Thoracic aorta (tissue), 2 donors: ENCODE data around the gene DPY30. TPM values are rescaled to one million over a fixed set of nuclear protein-coding genes. Genes with fewer than 3 reads are reported as not detected.
"Not testable (repeated sequence)": the region's sequence is repeated elsewhere in the genome, so short reads cannot be mapped to it uniquely, and the experiment has no call there.

Experiments
- ATAC-seq: fragments of 150-250 bp; one replicate; pipeline ENCODE4 v1.8.0; 2017; ENCODE audit warnings: low read depth; ENCODE audit not compliant: insufficient number of reproducible peaks, low FRiP score
- DNase-seq: peaks from one replicate; pipeline ENCODE4 v3.0.0-alpha.2; 2020; ENCODE audit warnings: low spot score
- H3K27ac ChIP-seq, 2 donors: fragments of 200-600 bp; sonication (generic); 1 replicate in 1 of 2; 2 replicates in 1 of 2; pipeline ENCODE4 v1.5.1; 2016; ENCODE audit warnings: mild to moderate bottlenecking in 2 of 2, moderate library complexity in 2 of 2
- H3K27me3 ChIP-seq: fragments of 200-600 bp; sonication (generic); replicated peaks from 2 replicates; pipeline ENCODE4 v1.6.0; 2016; ENCODE audit warnings: mild to moderate bottlenecking; ENCODE audit not compliant: insufficient read depth
- H3K36me3 ChIP-seq: fragments of 200-600 bp; sonication (generic); one replicate; pipeline ENCODE4 v1.5.1; 2016
- H3K4me1 ChIP-seq, 2 donors: fragments of 200-600 bp; sonication (generic); 1 replicate in 1 of 2; 2 replicates in 1 of 2; pipeline versions ENCODE4 v1.5.1 to v1.6.0; 2016; ENCODE audit warnings: low read depth in 2 of 2, mild to moderate bottlenecking in 1 of 2; ENCODE audit not compliant: control insufficient read depth in 1 of 2
- H3K4me3 ChIP-seq: fragments of 200-600 bp; sonication (generic); 2 replicates; pipeline ENCODE4 v1.5.1; 2016; ENCODE audit warnings: mild to moderate bottlenecking
- H3K9me3 ChIP-seq: fragments of 200-600 bp; sonication (generic); 2 replicates; pipeline ENCODE4 v1.5.1; 2016
- CTCF ChIP-seq: fragments of 200-600 bp; sonication (generic); IDR thresholded peaks from one replicate; pipeline ENCODE4 v1.5.1; 2019; ENCODE audit warnings: antibody characterized with exemption
- total RNA-seq, 2 donors: library from RNA; depleted of rRNA; stranded (reverse); fragments of >200 nt; gene quantifications; one replicate each; pipeline versions ENCODE4 v1.1.0 to v1.2.3, GENCODE V29; 2016

Gene DPY30
- total RNA-seq, 2 donors from 2014 or later, result 22.3 to 30.7 TPM

DNA sequence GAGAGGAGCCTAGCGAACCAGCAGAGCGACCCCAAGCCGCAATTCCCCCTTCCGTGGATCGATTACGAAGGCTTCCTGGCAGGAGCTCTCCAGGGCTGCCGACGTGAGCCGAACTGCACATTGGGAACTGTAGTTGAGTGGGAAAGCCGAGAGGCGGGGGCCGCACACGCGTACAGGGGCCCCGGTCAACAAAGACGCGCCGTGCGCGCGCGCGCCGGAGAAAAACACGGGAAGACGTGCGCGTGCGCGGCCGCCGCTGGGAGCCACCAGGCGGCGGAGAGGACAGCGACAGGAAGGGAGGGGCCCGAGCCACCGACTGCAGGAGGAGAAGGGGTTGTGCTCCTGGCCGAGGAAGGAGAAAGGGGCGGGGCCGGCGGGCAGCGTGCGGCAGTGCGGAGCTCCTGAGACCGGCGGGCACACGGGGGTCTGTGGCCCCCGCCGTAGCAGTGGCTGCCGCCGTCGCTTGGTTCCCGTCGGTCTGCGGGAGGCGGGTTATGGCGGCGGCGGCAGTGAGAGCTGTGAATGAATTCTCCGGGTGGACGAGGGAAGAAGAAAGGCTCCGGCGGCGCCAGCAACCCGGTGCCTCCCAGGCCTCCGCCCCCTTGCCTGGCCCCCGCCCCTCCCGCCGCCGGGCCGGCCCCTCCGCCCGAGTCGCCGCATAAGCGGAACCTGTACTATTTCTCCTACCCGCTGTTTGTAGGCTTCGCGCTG lies 23.9 kb upstream of the DPY30 start, which contains the start of gene SPAST:
TSS of gene SPAST (plus strand) at position 247 of the 711 bp plus-strand sequence. CDS start at position 523, 276 bp downstream.
- peaks cover 9 to 15% of the 10 kb centered on the region in 2 donors for H3K4me1 ChIP-seq
- TF ChIP-seq CTCF, result peak; percentile 79
- H3K27ac ChIP-seq, result peak within 1 kb of the TSS; percentile 90 to 95
- H3K9me3 ChIP-seq, result no peaks in the 10 kb centered on the region
- H3K27me3 ChIP-seq, result no peaks in the 10 kb centered on the region
- DNase-seq, result peak; percentile 91
- H3K36me3 ChIP-seq, result no peaks in the 10 kb centered on the region
- H3K4me3 ChIP-seq, result peak within 1 kb of the TSS; percentile 94
- peak; percentile 97 for ATAC-seq

DNA sequence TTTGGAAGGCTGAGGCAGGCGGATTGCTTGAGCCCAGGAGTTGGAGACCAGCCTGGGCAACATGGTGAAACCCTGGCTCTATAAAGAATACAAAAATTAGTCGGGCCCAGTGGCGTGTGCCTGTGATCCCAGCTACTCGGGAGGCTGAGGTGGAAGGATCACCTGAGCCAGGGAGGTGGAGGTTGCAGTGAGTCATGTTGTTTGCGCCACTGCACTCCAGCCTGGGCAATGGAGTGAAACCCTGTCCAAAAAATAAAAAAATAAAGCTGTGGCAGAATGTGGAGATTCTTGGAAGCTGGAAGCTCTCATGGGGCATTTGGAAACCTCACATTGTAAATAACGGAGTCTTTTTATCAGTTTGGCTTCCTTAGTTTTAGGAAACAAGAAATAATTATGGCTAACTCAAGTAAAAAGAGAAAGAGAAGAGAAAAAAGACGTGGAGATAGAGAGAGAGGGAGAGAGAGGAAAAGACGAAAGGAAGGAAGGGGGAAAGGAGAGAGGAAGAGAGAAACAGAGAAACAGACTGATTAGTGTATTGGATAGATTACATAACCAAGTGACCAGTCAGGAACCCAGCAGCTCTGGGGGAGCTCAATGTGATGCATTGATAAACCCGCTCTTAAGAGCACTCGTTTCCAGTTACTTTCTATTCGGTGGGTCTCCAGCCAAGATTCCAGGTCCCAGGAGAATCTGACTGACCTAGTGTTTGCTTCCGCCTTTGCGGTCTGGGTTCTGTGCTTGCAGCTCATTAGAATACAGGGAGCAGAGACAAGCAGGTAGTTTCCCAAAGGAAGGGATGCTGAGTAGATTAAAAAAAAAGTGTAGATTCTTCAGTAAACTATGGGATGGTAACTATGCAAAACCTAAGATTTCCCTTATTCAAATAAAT lies 22.6 kb upstream of the DPY30 start:
- H3K9me3 ChIP-seq, result no peaks in the 10 kb centered on the region
- DNase-seq, result no peak
- H3K27ac ChIP-seq, result peak overlapping the region; percentile 77 to 95
- peak; percentile 9 for ATAC-seq
- no peaks in the 10 kb centered on the region for H3K36me3 ChIP-seq
- H3K4me1 ChIP-seq, result peaks cover 9 to 15% of the 10 kb centered on the region in 2 donors
- no peak for TF ChIP-seq CTCF
- no peaks in the 10 kb centered on the region for H3K27me3 ChIP-seq
- peak overlapping the region; percentile 94 for H3K4me3 ChIP-seq

DNA sequence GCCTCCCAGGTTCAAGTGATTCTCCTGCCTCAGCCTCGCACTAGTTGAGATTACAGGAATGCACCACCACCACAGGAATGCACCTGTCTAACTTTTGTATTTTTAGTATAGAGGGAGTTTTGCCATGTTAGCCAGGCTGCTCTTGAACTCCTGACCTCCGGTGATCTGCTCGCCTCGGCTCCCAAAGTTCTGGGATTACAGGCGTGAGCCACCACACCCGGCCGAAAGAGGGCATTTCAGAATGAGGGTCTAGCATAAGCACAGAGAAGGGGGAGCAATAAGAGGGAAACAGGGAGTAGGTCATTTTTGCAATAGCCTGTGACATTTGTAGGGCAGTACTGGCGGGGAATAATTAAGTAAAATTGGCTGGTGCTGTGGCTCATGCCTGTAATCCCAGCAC lies 21.8 kb upstream of the DPY30 start:
- peaks cover 9 to 15% of the 10 kb centered on the region in 2 donors for H3K4me1 ChIP-seq
- no peaks in the 10 kb centered on the region for H3K36me3 ChIP-seq
- TF ChIP-seq CTCF, result no peak
- H3K4me3 ChIP-seq, result no peak overlapping the region
- DNase-seq (no peak), ATAC-seq (no peak)
- no peak overlapping the region for H3K27ac ChIP-seq
- H3K9me3 ChIP-seq, result no peaks in the 10 kb centered on the region
- no peaks in the 10 kb centered on the region for H3K27me3 ChIP-seq

GRCh38 chr2:32060266-32060665 lies 20.7 kb upstream of the DPY30 start:
- H3K27ac ChIP-seq, result no peak overlapping the region
- no peak overlapping the region for H3K4me3 ChIP-seq
- no peak for DNase-seq
- no peaks in the 10 kb centered on the region for H3K9me3 ChIP-seq
- no peaks in the 10 kb centered on the region for H3K27me3 ChIP-seq
- ATAC-seq, result no peak
- TF ChIP-seq CTCF, result no peak
- H3K36me3 ChIP-seq, result no peaks in the 10 kb centered on the region
- H3K4me1 ChIP-seq, result peaks cover 3 to 10% of the 10 kb centered on the region in 2 donors

GRCh38 chr2:32058130-32058529 lies 18.5 kb upstream of the DPY30 start:
- no peak for TF ChIP-seq CTCF
- no peaks in the 10 kb centered on the region for H3K9me3 ChIP-seq
- no peaks in the 10 kb centered on the region for H3K36me3 ChIP-seq
- ATAC-seq (no peak), DNase-seq (no peak)
- H3K4me3 ChIP-seq, result no peak overlapping the region
- H3K4me1 ChIP-seq, result no peaks in the 10 kb centered on the region
- no peak overlapping the region for H3K27ac ChIP-seq
- H3K27me3 ChIP-seq, result no peaks in the 10 kb centered on the region

- not testable (repeated sequence) for H3K4me1 ChIP-seq, H3K27ac ChIP-seq, ATAC-seq, H3K9me3 ChIP-seq, DNase-seq, H3K27me3 ChIP-seq, H3K36me3 ChIP-seq, H3K4me3 ChIP-seq
These were observed 15.0 kb upstream of the DPY30 start for GRCh38 chr2:32054583-32054982.
